ENCODE data around the gene STX2. TPM values are rescaled to one million over a fixed set of nuclear protein-coding genes. Genes with fewer than 3 reads are reported as not detected.
"Not testable (repeated sequence)": the region's sequence is repeated elsewhere in the genome, so short reads cannot be mapped to it uniquely, and the experiment has no call there.

The STX2 gene
- total and polyA plus RNA-seq, 2 donors (not counting 1 experiment from before 2014, with no cell fraction given), result 35.2 to 87.8 TPM

DNA sequence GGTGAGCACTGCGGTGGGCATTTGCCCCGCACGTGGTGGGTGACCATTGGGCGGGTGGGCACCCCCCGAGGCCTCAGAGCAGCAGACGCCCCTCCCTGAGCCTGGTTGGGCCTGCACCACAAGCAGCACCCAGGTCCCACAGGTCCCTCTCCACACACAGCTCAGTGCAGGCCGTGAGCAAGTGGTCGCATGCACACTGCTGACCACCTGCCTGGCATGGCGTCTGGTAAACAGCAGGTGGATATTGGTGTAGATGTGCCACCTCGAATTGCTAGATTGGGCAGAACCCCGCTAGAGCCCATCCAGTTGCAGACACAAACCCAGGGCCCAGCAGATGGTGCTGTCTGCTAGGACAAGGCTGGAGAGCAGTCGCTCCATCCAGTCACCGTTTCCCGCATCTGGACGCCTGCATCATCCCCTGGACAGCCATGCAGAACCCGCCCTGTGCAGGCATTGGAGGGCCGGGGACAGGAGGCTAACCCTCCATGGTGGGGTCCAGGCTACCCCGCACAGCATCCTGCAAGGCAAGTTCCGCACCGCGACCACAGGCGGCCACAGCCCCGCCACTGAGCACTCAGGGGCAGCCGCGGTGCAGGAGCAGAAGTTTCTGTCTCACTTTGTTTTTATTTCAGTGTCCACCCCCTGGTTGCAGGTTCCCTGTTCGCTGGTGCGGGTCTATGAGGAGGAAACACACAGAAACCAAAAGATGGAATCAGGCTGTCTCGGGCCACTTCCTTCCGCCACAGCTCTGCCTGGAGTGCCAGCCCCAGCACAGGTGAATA lies 77.3 kb downstream of the STX2 start:
- Histone ChIP-seq H4K20me1 (ENCODE audit: control insufficient read depth, extremely low read depth, insufficient read depth, low read length) (no peaks in the 10 kb centered on the region), H3K27ac (ENCODE audit: insufficient read depth, low read length) (no peak overlapping the region), H3K27me3 (ENCODE audit: control insufficient read depth, insufficient read depth, low read length) (no peaks in the 10 kb centered on the region), H3K36me3 (ENCODE audit: control insufficient read depth, insufficient read depth, low read length) (no peaks in the 10 kb centered on the region), H2AFZ (ENCODE audit: low read length) (no peak overlapping the region), H3K9ac (ENCODE audit: insufficient read depth, low read length) (no peak overlapping the region), H3K9me3 (ENCODE audit: control insufficient read depth, insufficient read depth, low read depth, low read length) (peaks cover 9% of the 10 kb centered on the region), H3K4me1 (ENCODE audit: control insufficient read depth, extremely low read depth, insufficient read depth, low read length) (no peaks in the 10 kb centered on the region), H3K4me3 (replicated peaks in 1 of 4; ENCODE audit: control extremely low read depth in 1 of 4, insufficient read depth in 1 of 4, low read depth in 3 of 4, low read length in 4 of 4) (no peak overlapping the region), H3K79me2 (ENCODE audit: control insufficient read depth, insufficient read depth, low read length) (no peaks in the 10 kb centered on the region), H3K4me2 (ENCODE audit: extremely low read depth, insufficient read depth, low read length) (no peak overlapping the region)
- DNase-seq (ENCODE audit: low read depth in 2 of 2), result peak; percentile 40 to 61
- no peak for TF ChIP-seq EZH2 (IDR thresholded peaks at IDR 0.05; ENCODE audit: low read length, missing control alignments)
- TF ChIP-seq, protein P1, sequence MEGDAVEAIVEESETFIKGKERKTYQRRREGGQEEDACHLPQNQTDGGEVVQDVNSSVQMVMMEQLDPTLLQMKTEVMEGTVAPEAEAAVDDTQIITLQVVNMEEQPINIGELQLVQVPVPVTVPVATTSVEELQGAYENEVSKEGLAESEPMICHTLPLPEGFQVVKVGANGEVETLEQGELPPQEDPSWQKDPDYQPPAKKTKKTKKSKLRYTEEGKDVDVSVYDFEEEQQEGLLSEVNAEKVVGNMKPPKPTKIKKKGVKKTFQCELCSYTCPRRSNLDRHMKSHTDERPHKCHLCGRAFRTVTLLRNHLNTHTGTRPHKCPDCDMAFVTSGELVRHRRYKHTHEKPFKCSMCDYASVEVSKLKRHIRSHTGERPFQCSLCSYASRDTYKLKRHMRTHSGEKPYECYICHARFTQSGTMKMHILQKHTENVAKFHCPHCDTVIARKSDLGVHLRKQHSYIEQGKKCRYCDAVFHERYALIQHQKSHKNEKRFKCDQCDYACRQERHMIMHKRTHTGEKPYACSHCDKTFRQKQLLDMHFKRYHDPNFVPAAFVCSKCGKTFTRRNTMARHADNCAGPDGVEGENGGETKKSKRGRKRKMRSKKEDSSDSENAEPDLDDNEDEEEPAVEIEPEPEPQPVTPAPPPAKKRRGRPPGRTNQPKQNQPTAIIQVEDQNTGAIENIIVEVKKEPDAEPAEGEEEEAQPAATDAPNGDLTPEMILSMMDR (conservative IDR thresholded peaks at IDR 0.05 in 1 of 2, IDR thresholded peaks at IDR 0.05 in 1 of 2; ENCODE audit: low read depth in 1 of 2, low read length in 2 of 2), result peak; percentile 49 to 64

DNA sequence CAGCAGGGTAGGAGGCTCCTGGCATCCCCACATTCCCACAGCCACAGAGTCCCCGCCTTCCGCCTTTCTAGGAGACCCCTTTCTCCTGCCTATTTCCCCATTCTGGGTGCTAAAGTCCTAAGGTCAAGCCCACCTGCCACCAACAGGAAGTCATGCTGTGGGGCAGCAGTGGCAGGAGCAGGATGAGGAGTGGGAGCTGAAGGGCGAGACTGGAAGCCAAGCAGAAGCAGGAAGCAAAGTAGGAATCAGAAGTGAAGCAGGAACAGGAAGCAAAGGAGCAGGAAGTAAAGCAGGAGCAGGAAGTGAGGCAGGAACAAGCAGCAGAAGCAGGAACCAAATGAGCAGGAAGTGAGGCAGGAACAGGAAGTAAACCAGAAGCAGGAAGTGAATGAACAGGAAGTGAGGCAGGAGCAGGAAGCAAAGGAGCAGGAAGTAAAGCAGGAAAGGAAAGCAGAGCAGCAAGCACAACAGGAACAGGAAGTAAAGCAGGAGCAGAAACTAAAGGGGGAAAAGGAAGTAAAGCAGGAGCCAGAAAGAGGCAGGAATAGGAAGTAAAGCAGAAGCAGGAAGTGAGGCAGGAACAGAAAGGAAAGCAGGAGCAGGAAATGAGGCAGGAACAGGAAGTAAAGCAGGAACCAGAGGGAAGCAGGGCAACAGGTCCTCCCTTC lies 84.7 kb downstream of the STX2 start:
- Histone ChIP-seq H3K4me1 (ENCODE audit: control insufficient read depth, extremely low read depth, insufficient read depth, low read length) (no peaks in the 10 kb centered on the region), H3K9me3 (ENCODE audit: control insufficient read depth, insufficient read depth, low read depth, low read length) (no peaks in the 10 kb centered on the region), H3K4me2 (ENCODE audit: extremely low read depth, insufficient read depth, low read length) (no peak overlapping the region), H3K27ac (ENCODE audit: insufficient read depth, low read length) (no peak overlapping the region), H3K9ac (ENCODE audit: insufficient read depth, low read length) (no peak overlapping the region), H3K27me3 (ENCODE audit: control insufficient read depth, insufficient read depth, low read length) (no peaks in the 10 kb centered on the region), H4K20me1 (ENCODE audit: control insufficient read depth, extremely low read depth, insufficient read depth, low read length) (no peaks in the 10 kb centered on the region), H3K79me2 (ENCODE audit: control insufficient read depth, insufficient read depth, low read length) (no peaks in the 10 kb centered on the region), H2AFZ (ENCODE audit: low read length) (no peak overlapping the region), H3K4me3 (replicated peaks in 1 of 4; ENCODE audit: control extremely low read depth in 1 of 4, insufficient read depth in 1 of 4, low read depth in 3 of 4, low read length in 4 of 4) (no peak overlapping the region), H3K36me3 (ENCODE audit: control insufficient read depth, insufficient read depth, low read length) (no peaks in the 10 kb centered on the region)
- DNase-seq (ENCODE audit: low read depth in 2 of 2), result no peak
- no peak for TF ChIP-seq EZH2 (IDR thresholded peaks at IDR 0.05; ENCODE audit: low read length, missing control alignments)
- TF ChIP-seq, protein P1 (conservative IDR thresholded peaks at IDR 0.05 in 1 of 2, IDR thresholded peaks at IDR 0.05 in 1 of 2; ENCODE audit: low read depth in 1 of 2, low read length in 2 of 2), result no peak

DNA sequence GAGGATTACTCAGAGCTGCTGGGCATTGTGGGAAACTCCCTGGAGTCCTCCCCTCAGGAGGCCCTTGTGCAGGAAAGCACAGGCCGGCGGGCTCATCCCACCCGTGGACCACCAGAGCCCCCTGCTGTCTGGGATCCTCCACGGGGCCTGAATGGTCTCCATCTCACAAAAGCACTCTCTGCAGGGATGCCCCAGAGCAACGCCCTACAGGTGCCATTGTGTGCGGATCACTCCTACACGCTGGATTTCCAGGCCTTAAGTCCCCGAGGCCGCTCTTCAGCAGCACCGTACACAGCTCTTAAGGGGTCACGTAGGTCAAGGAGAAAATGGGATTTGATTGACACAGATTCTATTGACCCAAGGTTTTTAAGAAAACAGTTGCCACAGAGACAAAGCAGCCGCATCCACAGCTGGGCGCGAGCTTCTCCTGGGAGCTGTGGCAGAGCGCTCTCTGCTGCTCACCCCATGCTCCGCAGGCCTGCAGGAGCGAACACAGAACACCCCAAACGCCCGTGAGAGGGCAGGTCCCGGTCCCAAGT lies 86.3 kb downstream of the STX2 start:
- Histone ChIP-seq H3K9ac (ENCODE audit: insufficient read depth, low read length) (no peak overlapping the region), H3K79me2 (ENCODE audit: control insufficient read depth, insufficient read depth, low read length) (no peaks in the 10 kb centered on the region), H2AFZ (ENCODE audit: low read length) (no peak overlapping the region)

DNA sequence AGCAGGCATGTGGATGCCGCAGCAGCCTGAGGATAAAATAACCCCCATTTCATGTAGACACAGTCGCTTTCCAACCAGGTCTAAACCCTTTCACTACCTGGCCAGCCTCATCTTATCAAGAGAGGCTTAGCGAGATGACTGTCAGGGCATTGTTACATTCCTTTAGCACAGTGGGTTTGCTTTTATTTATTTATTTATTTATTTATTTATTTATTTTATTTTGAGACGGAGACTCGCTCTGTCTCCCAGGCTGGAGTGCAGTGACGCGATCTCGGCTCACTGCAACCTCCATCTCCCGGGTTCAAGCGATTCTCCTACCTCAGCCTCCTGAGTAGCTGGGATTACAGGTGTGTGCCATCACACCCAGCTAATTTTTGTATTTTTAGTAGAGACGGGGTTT lies 87.0 kb downstream of the STX2 start:
- H3K9me3 ChIP-seq (ENCODE audit: control insufficient read depth, insufficient read depth, low read depth, low read length); DNase-seq (ENCODE audit: low read depth in 2 of 2); H3K36me3 ChIP-seq (ENCODE audit: control insufficient read depth, insufficient read depth, low read length); H2AFZ ChIP-seq (ENCODE audit: low read length); H4K20me1 ChIP-seq (ENCODE audit: control insufficient read depth, extremely low read depth, insufficient read depth, low read length); H3K27ac ChIP-seq (ENCODE audit: insufficient read depth, low read length); H3K27me3 ChIP-seq (ENCODE audit: control insufficient read depth, insufficient read depth, low read length); H3K4me2 ChIP-seq (ENCODE audit: extremely low read depth, insufficient read depth, low read length); H3K4me1 ChIP-seq (ENCODE audit: control insufficient read depth, extremely low read depth, insufficient read depth, low read length); H3K79me2 ChIP-seq (ENCODE audit: control insufficient read depth, insufficient read depth, low read length); H3K9ac ChIP-seq (ENCODE audit: insufficient read depth, low read length); H3K4me3 ChIP-seq (replicated peaks in 1 of 4; ENCODE audit: control extremely low read depth in 1 of 4, insufficient read depth in 1 of 4, low read depth in 3 of 4, low read length in 4 of 4): not testable (repeated sequence)

More for the DNA sequence above, 86.3 kb downstream of the STX2 start:
- Histone ChIP-seq H3K27me3 (ENCODE audit: control insufficient read depth, insufficient read depth, low read length) (no peaks in the 10 kb centered on the region), H4K20me1 (ENCODE audit: control insufficient read depth, extremely low read depth, insufficient read depth, low read length) (no peaks in the 10 kb centered on the region), H3K36me3 (ENCODE audit: control insufficient read depth, insufficient read depth, low read length) (no peaks in the 10 kb centered on the region), H3K4me3 (replicated peaks in 1 of 4; ENCODE audit: control extremely low read depth in 1 of 4, insufficient read depth in 1 of 4, low read depth in 3 of 4, low read length in 4 of 4) (no peak overlapping the region), H3K4me2 (ENCODE audit: extremely low read depth, insufficient read depth, low read length) (no peak overlapping the region), H3K4me1 (ENCODE audit: control insufficient read depth, extremely low read depth, insufficient read depth, low read length) (no peaks in the 10 kb centered on the region), H3K9me3 (ENCODE audit: control insufficient read depth, insufficient read depth, low read depth, low read length) (no peaks in the 10 kb centered on the region), H3K27ac (ENCODE audit: insufficient read depth, low read length) (no peak overlapping the region)
- TF ChIP-seq EZH2 (IDR thresholded peaks at IDR 0.05; ENCODE audit: low read length, missing control alignments), result no peak
- TF ChIP-seq, protein P1 (conservative IDR thresholded peaks at IDR 0.05 in 1 of 2, IDR thresholded peaks at IDR 0.05 in 1 of 2; ENCODE audit: low read depth in 1 of 2, low read length in 2 of 2), result no peak
- no peak for DNase-seq (ENCODE audit: low read depth in 2 of 2)
